MM.1S (cell line): ENCODE data around the gene NATD1.

Experiments used
- DNase-seq: peaks from one replicate; pipeline ENCODE4 v3.0.0-alpha.2; 2015
- H2AFZ ChIP-seq: fragments of 300-600 bp; sonication (generic); 2 replicates; pipeline ENCODE4 v1.6.0; 2016; ENCODE audit warnings: antibody characterized with exemption, low read length
- H3F3A ChIP-seq: fragments of 300-600 bp; sonication (generic); 2 replicates; pipeline ENCODE4 v1.6.1; 2016; ENCODE audit warnings: mild to moderate bottlenecking, antibody characterized with exemption, low read length, moderate library complexity, mixed read lengths; ENCODE audit not compliant: insufficient read depth
- H3K27ac ChIP-seq: fragments of 300-600 bp; sonication (generic); 2 replicates; pipeline ENCODE4 v1.5.1; 2016; ENCODE audit warnings: mild to moderate bottlenecking, low read length
- H3K27me3 ChIP-seq: fragments of 300-600 bp; sonication (generic); replicated peaks from 2 replicates; pipeline ENCODE4 v1.6.0; 2016; ENCODE audit warnings: low read length; ENCODE audit not compliant: insufficient read depth
- H3K36me3 ChIP-seq: fragments of 300-600 bp; sonication (generic); replicated peaks from 2 replicates; pipeline ENCODE4 v1.6.1; 2016; ENCODE audit warnings: mild to moderate bottlenecking, low read length, mixed read lengths; ENCODE audit not compliant: insufficient read depth
- H3K4me1 ChIP-seq: fragments of 300-600 bp; sonication (generic); 2 replicates; pipeline ENCODE4 v1.6.1; 2016; ENCODE audit warnings: low read length, mixed read lengths
- H3K4me2 ChIP-seq: fragments of 300-600 bp; sonication (generic); 2 replicates; pipeline ENCODE4 v1.6.0; 2016; ENCODE audit warnings: low read depth, low read length
- H3K4me3 ChIP-seq: fragments of 300-600 bp; sonication (generic); 2 replicates; pipeline ENCODE4 v1.5.1; 2016; ENCODE audit warnings: low read length, mixed read lengths
- H3K79me2 ChIP-seq: fragments of 300-600 bp; sonication (generic); 2 replicates; pipeline ENCODE4 v1.6.1; 2016; ENCODE audit warnings: mixed run types, low read length, mixed read lengths
- H3K9ac ChIP-seq: fragments of 300-600 bp; sonication (generic); 2 replicates; pipeline ENCODE4 v1.6.1; 2016; ENCODE audit warnings: low read length, mixed read lengths
- H3K9me2 ChIP-seq: fragments of 300-600 bp; sonication (generic); replicated peaks from 2 replicates; pipeline ENCODE4 v1.6.1; 2016; ENCODE audit warnings: mild to moderate bottlenecking, low read length, mixed read lengths; ENCODE audit not compliant: insufficient read depth
- H3K9me3 ChIP-seq: fragments of 300-600 bp; sonication (generic); replicated peaks from 2 replicates; pipeline ENCODE4 v1.6.1; 2016; ENCODE audit warnings: mild to moderate bottlenecking, low read length, mixed read lengths; ENCODE audit not compliant: insufficient read depth
- H4K20me1 ChIP-seq: fragments of 300-600 bp; sonication (generic); 2 replicates; pipeline ENCODE4 v1.6.1; 2016; ENCODE audit warnings: mild to moderate bottlenecking, low read length, moderate library complexity, mixed read lengths; ENCODE audit not compliant: insufficient read depth
- EZH2 ChIP-seq: fragments of 300-600 bp; sonication (generic); optimal IDR thresholded peaks from 2 replicates; pipeline ENCODE3; 2017; ENCODE audit warnings: low read depth, mild to moderate bottlenecking, antibody characterized with exemption, low read length, mixed read lengths
- EZH2phosphoT487 ChIP-seq: fragments of 300-600 bp; sonication (generic); IDR thresholded peaks from 2 replicates; pipeline ENCODE4 v1.6.1; 2018; ENCODE audit warnings: antibody characterized with exemption, low read length
- TF ChIP-seq, protein P1 (sequence below): fragments of 300-600 bp; sonication (generic); IDR thresholded peaks from 2 replicates; pipeline ENCODE4 v1.5.1; 2016; ENCODE audit warnings: antibody characterized with exemption, low read length, mixed read lengths

The NATD1 gene

DNA sequence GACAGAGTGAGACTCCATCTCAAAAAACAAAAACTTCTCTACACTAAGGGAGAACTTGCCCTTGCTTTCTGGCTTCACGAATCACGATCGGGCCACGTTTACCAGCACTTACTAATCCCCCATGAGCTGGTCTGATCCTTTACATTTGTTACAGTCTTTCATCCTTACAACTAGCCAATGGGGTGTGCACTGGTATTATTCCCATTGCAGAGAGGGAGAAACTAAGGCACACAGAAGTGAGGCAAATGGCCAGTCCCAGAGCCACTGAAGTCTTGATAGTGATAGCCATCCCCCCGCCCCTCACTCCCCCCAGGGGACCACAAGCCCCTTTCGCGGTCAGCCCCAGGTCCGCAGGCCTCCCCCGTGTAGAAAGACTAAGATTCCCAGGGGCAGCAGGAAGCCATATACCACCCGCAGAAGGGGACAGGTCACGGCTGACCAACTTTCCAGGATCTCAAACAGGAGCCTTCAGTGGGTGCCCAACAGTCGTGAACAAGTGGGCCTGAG, 868 bp downstream of the NATD1 start:
- Histone ChIP-seq H3K27ac (no peak overlapping the region), H3F3A (no peaks in the 10 kb centered on the region), H3K36me3 (no peaks in the 10 kb centered on the region), H3K4me2 (peak overlapping the region; percentile 57; the same call in 1 of the 2 replicates), H3K9ac (no peak overlapping the region), H3K4me3 (peak overlapping the region; percentile 31), H2AFZ (no peak overlapping the region), H3K9me3 (no peaks in the 10 kb centered on the region), H3K4me1 (0 out of 2 replicates have a peak, but pooled peaks cover 7% of the 10 kb centered on the region), H3K9me2 (no peaks in the 10 kb centered on the region), H3K27me3 (peaks cover 7% of the 10 kb centered on the region; the same call in 1 of the 2 replicates), H3K79me2 (no peaks in the 10 kb centered on the region), H4K20me1 (no peaks in the 10 kb centered on the region)
- TF ChIP-seq EZH2phosphoT487 (no peak), EZH2 (no peak)
- TF ChIP-seq, protein P1, sequence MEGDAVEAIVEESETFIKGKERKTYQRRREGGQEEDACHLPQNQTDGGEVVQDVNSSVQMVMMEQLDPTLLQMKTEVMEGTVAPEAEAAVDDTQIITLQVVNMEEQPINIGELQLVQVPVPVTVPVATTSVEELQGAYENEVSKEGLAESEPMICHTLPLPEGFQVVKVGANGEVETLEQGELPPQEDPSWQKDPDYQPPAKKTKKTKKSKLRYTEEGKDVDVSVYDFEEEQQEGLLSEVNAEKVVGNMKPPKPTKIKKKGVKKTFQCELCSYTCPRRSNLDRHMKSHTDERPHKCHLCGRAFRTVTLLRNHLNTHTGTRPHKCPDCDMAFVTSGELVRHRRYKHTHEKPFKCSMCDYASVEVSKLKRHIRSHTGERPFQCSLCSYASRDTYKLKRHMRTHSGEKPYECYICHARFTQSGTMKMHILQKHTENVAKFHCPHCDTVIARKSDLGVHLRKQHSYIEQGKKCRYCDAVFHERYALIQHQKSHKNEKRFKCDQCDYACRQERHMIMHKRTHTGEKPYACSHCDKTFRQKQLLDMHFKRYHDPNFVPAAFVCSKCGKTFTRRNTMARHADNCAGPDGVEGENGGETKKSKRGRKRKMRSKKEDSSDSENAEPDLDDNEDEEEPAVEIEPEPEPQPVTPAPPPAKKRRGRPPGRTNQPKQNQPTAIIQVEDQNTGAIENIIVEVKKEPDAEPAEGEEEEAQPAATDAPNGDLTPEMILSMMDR = no peak
- DNase-seq = no peak

DNA sequence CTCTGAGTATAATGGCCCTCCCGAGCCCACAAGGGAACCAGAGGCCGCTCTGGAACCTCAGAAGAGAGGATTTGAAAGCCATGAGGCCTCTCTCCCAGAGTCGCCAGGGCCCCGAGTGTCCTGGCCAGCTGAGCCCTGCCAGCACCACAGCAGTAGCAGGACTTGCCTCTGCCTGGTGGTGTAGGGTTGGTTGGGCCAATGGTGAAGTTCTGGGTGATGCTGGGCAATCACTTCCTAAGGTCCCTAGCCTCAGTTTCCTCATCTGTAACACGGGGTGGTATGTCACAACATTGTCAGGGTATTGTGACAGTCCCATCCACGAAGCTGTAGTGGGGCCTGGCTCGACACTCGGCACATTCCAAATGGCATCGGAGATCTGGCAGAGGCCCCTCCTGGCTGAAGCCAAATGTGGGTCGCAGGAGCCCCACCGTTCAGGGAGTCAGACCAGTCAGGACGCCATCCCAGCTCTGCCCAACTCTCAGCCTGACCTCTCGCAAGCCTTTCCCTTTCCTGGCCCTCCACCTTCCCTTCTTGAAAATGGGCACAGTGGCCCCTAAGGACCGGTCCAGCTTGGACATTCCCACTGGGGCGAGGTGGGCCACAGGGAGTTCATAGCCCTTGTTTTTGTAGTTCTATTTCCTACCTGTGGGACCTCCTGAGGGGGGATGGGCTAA, 1.7 kb downstream of the NATD1 start:
- Histone ChIP-seq H3K27ac (no peak overlapping the region), H3K4me3 (no peak overlapping the region), H2AFZ (no peak overlapping the region), H3K4me2 (no peak overlapping the region), H4K20me1 (no peaks in the 10 kb centered on the region), H3K9me2 (no peaks in the 10 kb centered on the region), H3K9ac (no peak overlapping the region), H3K4me1 (0 out of 2 replicates have a peak, but pooled peaks cover 7% of the 10 kb centered on the region), H3K36me3 (no peaks in the 10 kb centered on the region), H3F3A (no peaks in the 10 kb centered on the region), H3K27me3 (peaks cover 7% of the 10 kb centered on the region; the same call in 1 of the 2 replicates), H3K9me3 (no peaks in the 10 kb centered on the region), H3K79me2 (no peaks in the 10 kb centered on the region)
- no peak for DNase-seq
- TF ChIP-seq, protein P1 = no peak
- no peak for TF ChIP-seq EZH2phosphoT487
- no peak for TF ChIP-seq EZH2

DNA sequence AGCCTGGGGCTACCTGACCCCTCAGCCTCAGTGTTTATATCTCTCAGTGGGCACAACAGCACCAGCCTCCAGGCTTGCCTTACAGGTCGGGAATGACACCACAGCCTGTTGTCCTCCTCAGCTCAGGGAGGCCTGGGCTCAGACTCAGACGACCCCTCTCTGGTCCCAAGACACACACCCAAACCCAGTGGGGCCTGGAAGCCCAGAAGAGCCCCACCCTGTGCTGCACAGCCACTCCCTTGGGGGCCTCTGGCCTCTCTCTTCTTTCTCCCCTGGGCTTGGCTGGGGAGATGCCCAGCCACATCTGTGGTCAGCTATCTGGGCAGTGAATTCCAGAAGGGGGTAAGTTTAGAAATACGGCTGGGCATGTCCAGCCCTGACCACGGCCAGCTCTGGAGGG, 2.4 kb downstream of the NATD1 start:
- Histone ChIP-seq H3K36me3 (no peaks in the 10 kb centered on the region), H3F3A (no peaks in the 10 kb centered on the region), H3K27me3 (peaks cover 7% of the 10 kb centered on the region; the same call in 1 of the 2 replicates), H3K4me3 (no peak overlapping the region), H3K4me1 (0 out of 2 replicates have a peak, but pooled peaks cover 7% of the 10 kb centered on the region), H2AFZ (no peak overlapping the region), H3K9me3 (no peaks in the 10 kb centered on the region), H3K4me2 (no peak overlapping the region), H3K79me2 (no peaks in the 10 kb centered on the region), H3K9me2 (no peaks in the 10 kb centered on the region), H4K20me1 (no peaks in the 10 kb centered on the region), H3K27ac (no peak overlapping the region), H3K9ac (no peak overlapping the region)
- TF ChIP-seq, protein P1 = no peak
- TF ChIP-seq EZH2phosphoT487 (no peak), EZH2 (no peak)
- no peak for DNase-seq
